ENCODE results near the gene ID4. TPM values are rescaled to one million over a fixed set of nuclear protein-coding genes. Genes with fewer than 3 reads are reported as not detected.

Gene ID4
- total and polyA plus RNA-seq, 12 donors: 1.5 to 12.4 (median 6.3) TPM

DNA sequence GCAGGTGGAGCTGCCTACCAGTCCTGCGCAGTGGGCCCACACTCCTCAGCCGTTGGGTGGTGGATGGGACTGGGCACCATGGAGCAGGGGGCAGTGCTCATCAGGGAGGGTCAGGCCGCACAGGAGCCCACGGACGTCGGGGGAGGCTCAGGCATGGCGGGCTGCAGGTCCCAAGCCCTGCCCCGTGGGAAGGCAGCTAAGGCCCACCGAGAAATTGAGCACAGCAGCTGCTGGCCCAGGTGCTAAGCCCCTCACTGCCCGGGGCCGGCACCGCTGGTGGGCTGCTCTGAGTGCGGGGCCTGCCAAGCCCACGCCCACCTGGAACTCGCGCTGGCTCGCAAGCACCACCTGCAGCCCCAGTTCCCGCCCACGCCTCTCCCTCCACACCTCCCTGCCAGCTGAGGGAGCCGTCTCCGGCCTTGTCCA, 30.2 kb upstream of the ID4 start:
- no peaks in the 10 kb centered on the region for H3K27me3 ChIP-seq
- WGBS, 4 donors: 87 to 97% (median 94%) methylated on average over 3 to 21 of the region's 21 CpGs
- H3K36me3 ChIP-seq (replicated peaks in 1 of 2): no peaks in the 10 kb centered on the region
- no peak overlapping the region for H3K27ac ChIP-seq
- H3K4me3 ChIP-seq: no peak overlapping the region
- peaks cover 4 to 14% of the 10 kb centered on the region in 2 donors for H3K4me1 ChIP-seq (replicated peaks in 1 of 2)
- intact Hi-C loops (cut with DNase I): no loop called here
- TF ChIP-seq POLR2A (IDR thresholded peaks at IDR 0.05): no peak
- TF ChIP-seq, protein P1, sequence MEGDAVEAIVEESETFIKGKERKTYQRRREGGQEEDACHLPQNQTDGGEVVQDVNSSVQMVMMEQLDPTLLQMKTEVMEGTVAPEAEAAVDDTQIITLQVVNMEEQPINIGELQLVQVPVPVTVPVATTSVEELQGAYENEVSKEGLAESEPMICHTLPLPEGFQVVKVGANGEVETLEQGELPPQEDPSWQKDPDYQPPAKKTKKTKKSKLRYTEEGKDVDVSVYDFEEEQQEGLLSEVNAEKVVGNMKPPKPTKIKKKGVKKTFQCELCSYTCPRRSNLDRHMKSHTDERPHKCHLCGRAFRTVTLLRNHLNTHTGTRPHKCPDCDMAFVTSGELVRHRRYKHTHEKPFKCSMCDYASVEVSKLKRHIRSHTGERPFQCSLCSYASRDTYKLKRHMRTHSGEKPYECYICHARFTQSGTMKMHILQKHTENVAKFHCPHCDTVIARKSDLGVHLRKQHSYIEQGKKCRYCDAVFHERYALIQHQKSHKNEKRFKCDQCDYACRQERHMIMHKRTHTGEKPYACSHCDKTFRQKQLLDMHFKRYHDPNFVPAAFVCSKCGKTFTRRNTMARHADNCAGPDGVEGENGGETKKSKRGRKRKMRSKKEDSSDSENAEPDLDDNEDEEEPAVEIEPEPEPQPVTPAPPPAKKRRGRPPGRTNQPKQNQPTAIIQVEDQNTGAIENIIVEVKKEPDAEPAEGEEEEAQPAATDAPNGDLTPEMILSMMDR (IDR thresholded peaks at IDR 0.05): no peak
- DNase-seq: no peak
- no peaks in the 10 kb centered on the region for H3K9me3 ChIP-seq (replicated peaks in 1 of 3)

DNA sequence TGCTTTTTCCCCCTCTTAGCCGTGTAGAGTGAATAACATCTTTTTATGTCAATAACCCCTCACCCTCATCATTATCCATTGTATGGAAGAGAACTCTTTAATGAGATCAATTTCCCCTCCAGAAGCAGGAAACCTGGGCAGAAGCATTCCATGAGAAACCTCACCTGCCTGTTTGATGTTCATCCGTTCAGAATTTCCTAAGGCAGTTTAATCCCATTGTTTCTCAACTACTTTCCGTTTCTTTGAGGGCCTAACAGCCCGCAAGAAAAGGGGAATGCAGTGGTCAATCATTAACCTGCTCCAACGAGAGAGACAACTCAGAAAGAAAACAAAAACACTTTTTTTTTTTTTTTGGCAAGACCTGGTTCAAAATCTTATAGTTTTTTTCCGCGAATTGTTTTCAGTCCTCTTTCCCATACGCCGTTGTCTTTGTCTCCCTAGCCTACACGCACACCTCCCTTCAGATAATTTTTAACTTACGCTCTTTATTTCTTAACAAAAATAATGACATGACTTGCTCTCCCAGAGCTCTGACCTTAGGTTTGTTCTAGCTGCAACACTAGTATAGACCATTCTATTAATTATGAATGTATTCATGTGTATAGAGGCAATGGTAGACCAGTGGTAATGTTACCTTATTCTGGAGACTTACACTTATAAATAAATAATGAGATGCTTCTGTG, 25.6 kb upstream of the ID4 start:
- WGBS, 4 donors: 66 to 80% (median 72%) methylated on average over 11 of the region's 11 CpGs
- Histone ChIP-seq H3K4me1 (replicated peaks in 1 of 2) (no peaks in the 10 kb centered on the region), H3K27me3 (no peaks in the 10 kb centered on the region), H3K9me3 (replicated peaks in 1 of 3) (no peaks in the 10 kb centered on the region), H3K4me3 (no peak overlapping the region), H3K27ac (no peak overlapping the region), H3K36me3 (replicated peaks in 1 of 2) (no peaks in the 10 kb centered on the region)
- TF ChIP-seq POLR2A (IDR thresholded peaks at IDR 0.05): no peak
- TF ChIP-seq, protein P1 (IDR thresholded peaks at IDR 0.05): no peak
- intact Hi-C loops (cut with DNase I): no loop called here
- no peak for DNase-seq

DNA sequence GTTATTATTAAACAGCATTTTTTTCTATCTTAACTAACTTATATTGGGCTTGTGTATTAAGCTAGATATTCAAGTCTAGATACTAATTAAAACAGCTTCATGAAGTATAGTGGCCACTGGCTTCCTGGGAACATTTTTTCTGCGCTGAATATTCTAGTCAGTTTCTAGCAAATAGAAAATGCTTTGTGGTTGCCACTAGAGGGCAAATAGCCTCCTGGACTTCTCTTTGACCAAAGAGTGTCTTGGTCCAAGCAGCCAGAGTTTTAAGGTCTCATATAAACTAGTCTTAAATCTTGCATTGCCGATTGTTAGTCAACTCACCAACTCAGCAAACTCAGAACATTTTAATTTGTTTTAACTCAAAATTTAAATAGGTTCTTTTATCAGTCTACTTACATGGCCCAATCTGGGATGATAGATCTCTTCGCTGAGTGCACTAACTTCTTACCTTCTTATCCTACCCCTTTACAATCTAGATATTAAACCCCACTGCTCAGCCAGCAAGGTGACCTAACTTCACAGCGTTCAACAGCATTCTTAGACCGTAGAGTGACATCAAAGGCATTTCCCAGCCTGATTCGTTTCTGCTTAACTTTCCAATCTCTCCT, 24.6 kb upstream of the ID4 start:
- DNase-seq: no peak
- Histone ChIP-seq H3K4me3 (no peak overlapping the region), H3K27me3 (no peaks in the 10 kb centered on the region), H3K27ac (no peak overlapping the region), H3K9me3 (replicated peaks in 1 of 3) (no peaks in the 10 kb centered on the region), H3K36me3 (replicated peaks in 1 of 2) (no peaks in the 10 kb centered on the region), H3K4me1 (replicated peaks in 1 of 2) (no peaks in the 10 kb centered on the region)
- intact Hi-C loops (cut with DNase I): no loop called here
- 55 to 60% (median 59%) methylated on average over 6 of the region's 6 CpGs for WGBS, 4 donors
- TF ChIP-seq POLR2A (IDR thresholded peaks at IDR 0.05): no peak
- TF ChIP-seq, protein P1 (IDR thresholded peaks at IDR 0.05): peak in 5 of 6 experiments; percentile 26 to 56 (median 34)

DNA sequence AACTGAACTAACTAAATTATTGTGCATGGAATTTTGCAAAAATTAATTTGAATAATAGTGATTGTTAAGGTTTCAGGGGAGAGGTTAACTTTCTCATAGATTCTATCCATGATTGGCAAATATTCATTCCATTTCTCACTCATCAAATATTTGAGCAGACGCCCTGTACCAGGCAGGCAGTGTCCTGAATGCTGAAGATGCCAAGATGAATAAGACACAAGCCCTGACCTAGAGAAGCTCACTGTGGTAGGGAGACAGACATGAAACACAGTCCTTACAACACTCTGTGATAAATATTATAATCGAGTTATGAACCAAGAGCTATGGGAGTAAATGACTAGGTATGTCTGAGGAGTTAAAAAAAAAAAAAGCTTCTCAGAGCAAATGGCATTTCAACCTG, 18.4 kb upstream of the ID4 start:
- intact Hi-C loops (cut with DNase I): no loop called here
- Histone ChIP-seq H3K27me3 (no peaks in the 10 kb centered on the region), H3K27ac (no peak overlapping the region), H3K9me3 (replicated peaks in 1 of 3) (no peaks in the 10 kb centered on the region), H3K36me3 (replicated peaks in 1 of 2) (no peaks in the 10 kb centered on the region), H3K4me3 (no peak overlapping the region), H3K4me1 (replicated peaks in 1 of 2) (no peaks in the 10 kb centered on the region)
- DNase-seq: no peak
- 38 to 53% (median 51%) methylated on average over 2 of the region's 2 CpGs for WGBS, 4 donors
- TF ChIP-seq, protein P1 (IDR thresholded peaks at IDR 0.05): no peak
- TF ChIP-seq POLR2A (IDR thresholded peaks at IDR 0.05): no peak
